H9 (cell line): ENCODE measurements around the gene FASTKD2. TPM values are rescaled to one million over a fixed set of nuclear protein-coding genes. Genes with fewer than 3 reads are reported as not detected.

Source experiments
- DNase-seq: peaks from one replicate; pipeline ENCODE4 v3.0.0-alpha.2; 2017
- H2AFZ ChIP-seq: one replicate; pipeline ENCODE4 v1.6.1; 2013; ENCODE audit warnings: mild to moderate bottlenecking, low read length, control low read depth, moderate library complexity
- H2AK5ac ChIP-seq: 2 replicates; pipeline ENCODE4 v1.6.1; 2013; ENCODE audit warnings: low read length, control low read depth, mixed read lengths; ENCODE audit not compliant: insufficient read length
- H2BK120ac ChIP-seq: one replicate; pipeline ENCODE4 v1.6.1; 2013; ENCODE audit warnings: low read depth, mild to moderate bottlenecking, low read length, control low read depth, inconsistent platforms; ENCODE audit not compliant: poor library complexity, severe bottlenecking
- H2BK12ac ChIP-seq: 2 replicates; pipeline ENCODE4 v1.6.1; 2013; ENCODE audit warnings: low read length, control low read depth, mixed read lengths, low read depth; ENCODE audit not compliant: insufficient read length
- H2BK15ac ChIP-seq: 2 replicates; pipeline ENCODE4 v1.6.1; 2013; ENCODE audit warnings: low read depth, low read length, control low read depth
- H2BK20ac ChIP-seq: one replicate; pipeline ENCODE4 v1.6.1; 2013; ENCODE audit warnings: low read depth, mild to moderate bottlenecking, low read length, control low read depth, inconsistent platforms; ENCODE audit not compliant: poor library complexity, severe bottlenecking
- H2BK5ac ChIP-seq: 2 replicates; pipeline ENCODE4 v1.6.1; 2013; ENCODE audit warnings: low read length, control low read depth, mixed read lengths; ENCODE audit not compliant: insufficient read length
- H3K14ac ChIP-seq: 2 replicates; pipeline ENCODE4 v1.6.1; 2013; ENCODE audit warnings: low read length, control low read depth; ENCODE audit not compliant: insufficient read depth
- H3K18ac ChIP-seq: 2 replicates; pipeline ENCODE4 v1.6.1; 2013; ENCODE audit warnings: low read depth, mild to moderate bottlenecking, mixed read lengths, low read length, control low read depth; ENCODE audit not compliant: insufficient read length
- H3K23ac ChIP-seq: 2 replicates; pipeline ENCODE4 v1.6.1; 2013; ENCODE audit warnings: low read length, control low read depth, mixed read lengths, low read depth; ENCODE audit not compliant: insufficient read length
- H3K23me2 ChIP-seq: 2 replicates; pipeline ENCODE4 v1.6.1; 2013; ENCODE audit warnings: low read depth, mild to moderate bottlenecking, mixed read lengths, low read length, control low read depth; ENCODE audit not compliant: insufficient read length, poor library complexity, severe bottlenecking
- H3K27ac ChIP-seq: 2 replicates; pipeline ENCODE4 v1.5.1; 2013; ENCODE audit warnings: low read length, control low read depth, mixed read lengths, low read depth; ENCODE audit not compliant: insufficient read length
- H3K27me3 ChIP-seq: 2 replicates; pipeline ENCODE4 v1.6.1; 2013; ENCODE audit warnings: low read length, control low read depth, inconsistent platforms; ENCODE audit not compliant: insufficient read depth
- H3K4ac ChIP-seq: 2 replicates; pipeline ENCODE4 v1.6.1; 2013; ENCODE audit warnings: low read depth, mild to moderate bottlenecking, control low read depth, inconsistent platforms, low read length, moderate library complexity
- H3K4me1 ChIP-seq: 2 replicates; pipeline ENCODE4 v1.6.1; 2013; ENCODE audit warnings: low read length, control low read depth, inconsistent platforms; ENCODE audit not compliant: insufficient read depth
- H3K4me2 ChIP-seq: 2 replicates; pipeline ENCODE4 v1.6.1; 2013; ENCODE audit warnings: low read length, control low read depth, mixed read lengths; ENCODE audit not compliant: insufficient read length, insufficient read depth
- H3K56ac ChIP-seq: 2 replicates; pipeline ENCODE4 v1.6.1; 2013; ENCODE audit warnings: low read depth, mild to moderate bottlenecking, mixed read lengths, low read length, control low read depth; ENCODE audit not compliant: insufficient read length
- H3K79me1 ChIP-seq: 2 replicates; pipeline ENCODE4 v1.6.1; 2013; ENCODE audit warnings: low read depth, mild to moderate bottlenecking, moderate library complexity, low read length, control low read depth, inconsistent platforms; ENCODE audit not compliant: insufficient read depth, poor library complexity, severe bottlenecking
- H3K79me2 ChIP-seq: 2 replicates; pipeline ENCODE4 v1.6.1; 2013; ENCODE audit warnings: low read length, control low read depth, inconsistent platforms; ENCODE audit not compliant: insufficient read depth
- H3K9ac ChIP-seq: 2 replicates; pipeline ENCODE4 v1.6.1; 2013; ENCODE audit warnings: low read length, control low read depth, mixed read lengths; ENCODE audit not compliant: insufficient read length; ENCODE audit errors: extremely low read depth
- H3K9me3 ChIP-seq: one replicate; pipeline ENCODE4 v1.6.1; 2013; ENCODE audit warnings: low read depth, low read length, inconsistent platforms; ENCODE audit not compliant: control insufficient read depth
- H3T11ph ChIP-seq: one replicate; pipeline ENCODE4 v1.6.1; 2013; ENCODE audit warnings: mild to moderate bottlenecking, low read length, control low read depth, inconsistent platforms
- H4K20me1 ChIP-seq: one replicate; pipeline ENCODE4 v1.6.1; 2013; ENCODE audit not compliant: control insufficient read depth, insufficient read length, insufficient read depth
- H4K5ac ChIP-seq: 2 replicates; pipeline ENCODE4 v1.6.1; 2013; ENCODE audit warnings: low read depth, mild to moderate bottlenecking, mixed read lengths, low read length, control low read depth; ENCODE audit not compliant: insufficient read length
- H4K8ac ChIP-seq: replicated peaks from 2 replicates; pipeline ENCODE4 v1.6.1; 2013; ENCODE audit warnings: low read length, control low read depth, mixed read lengths, low read depth; ENCODE audit not compliant: insufficient read length
- H4K91ac ChIP-seq: 2 replicates; pipeline ENCODE4 v1.6.1; 2013; ENCODE audit warnings: low read depth, mild to moderate bottlenecking, moderate library complexity, mixed read lengths, low read length, control low read depth; ENCODE audit not compliant: insufficient read length
- H3K27ac Mint-ChIP-seq, 3 experiments: 2 replicates in 2 of 3; 3 replicates in 1 of 3; pipeline ENCODE4 v1.8.0; 2020 to 2021; ENCODE audit warnings: mixed read lengths in 3 of 3, mild to moderate bottlenecking in 1 of 3, moderate library complexity in 1 of 3
- H3K27me3 Mint-ChIP-seq: 2 replicates; pipeline ENCODE4 v1.8.0; 2021; ENCODE audit warnings: low read depth, mild to moderate bottlenecking, moderate library complexity, mixed read lengths
- H3K36me3 Mint-ChIP-seq, 3 experiments: 2 replicates in 2 of 3; 3 replicates in 1 of 3; pipeline ENCODE4 v1.8.0; 2020 to 2021; ENCODE audit warnings: low read depth in 3 of 3, mixed read lengths in 3 of 3; ENCODE audit not compliant: insufficient read depth in 1 of 3
- H3K4me1 Mint-ChIP-seq, 2 experiments: 2 replicates each; pipeline ENCODE4 v1.8.0; 2020; ENCODE audit warnings: mixed read lengths in 2 of 2
- H3K4me3 Mint-ChIP-seq, 2 experiments: 2 replicates in 1 of 2; 3 replicates in 1 of 2; pipeline ENCODE4 v1.8.0; 2020 to 2021; ENCODE audit warnings: mild to moderate bottlenecking in 2 of 2, mixed read lengths in 2 of 2, moderate library complexity in 1 of 2
- H3K9me3 Mint-ChIP-seq, 2 experiments: 2 replicates in 1 of 2; 3 replicates in 1 of 2; pipeline ENCODE4 v1.8.0; 2020; ENCODE audit warnings: mild to moderate bottlenecking in 2 of 2, mixed read lengths in 2 of 2, moderate library complexity in 1 of 2
- WGBS: extraction: QIAGEN DNeasy Blood & Tissue Kit; methylation state at CpG from one replicate; pipeline ENCODE4 v1.1.7; 2013; ENCODE audit warnings: missing lambda C conversion rate, low lambda C conversion rate, mixed read lengths; ENCODE audit not compliant: insufficient read length; ENCODE audit errors: extremely low coverage; 5-methylcytosine and 5-hydroxymethylcytosine counted together
- total RNA-seq: library from RNA; stranded (reverse); gene quantifications from 2 replicates; pipeline ENCODE4 v1.2.1, GENCODE V29; 2021
- TF ChIP-seq, protein P1 (sequence below): fragments of 200-600 bp; sonication (generic); conservative IDR thresholded peaks from 3 replicates; pipeline ENCODE4 v1.8.0; 2021; ENCODE audit warnings: antibody characterized with exemption, mild to moderate bottlenecking

The FASTKD2 gene
- total RNA-seq, 1 experiment from 2014 or later = 39.2 TPM

GRCh38 chr2:206836722-206837121, 71.3 kb downstream of the FASTKD2 start:
- Histone ChIP-seq H3K79me2 (no peaks in the 10 kb centered on the region), H4K8ac (no peak overlapping the region), H2BK12ac (no peak overlapping the region), H2BK15ac (no peak overlapping the region), H3K4ac (no peak overlapping the region), H4K5ac (no peak overlapping the region), H3K27ac (no peak overlapping the region), H3T11ph (no peak overlapping the region), H3K4me2 (no peak overlapping the region), H3K23ac (no peak overlapping the region), H3K18ac (no peak overlapping the region), H3K23me2 (no peaks in the 10 kb centered on the region), H2AK5ac (no peak overlapping the region), H3K56ac (no peak overlapping the region), H3K9ac (no peak overlapping the region), H2BK20ac (no peak overlapping the region), H3K4me1 (no peaks in the 10 kb centered on the region; the same call in 1 of the 2 replicates), H2AFZ (no peak overlapping the region), H4K91ac (no peak overlapping the region), H3K14ac (no peak overlapping the region), H2BK5ac (no peak overlapping the region), H3K9me3 (peaks cover 7% of the 10 kb centered on the region), H3K27me3 (no peaks in the 10 kb centered on the region), H2BK120ac (no peak overlapping the region), H4K20me1 (no peaks in the 10 kb centered on the region), H3K79me1 (no peaks in the 10 kb centered on the region)
- Mint-ChIP-seq H3K4me1 (peaks cover 0 to 2% of the 10 kb centered on the region in 2 experiments; a peak in 2 of 4 replicates), H3K36me3 (peaks cover 9 to 16% (median 12%) of the 10 kb centered on the region in 3 experiments), H3K27me3 (no peaks in the 10 kb centered on the region), H3K9me3 (peaks cover 13% of the 10 kb centered on the region in 2 experiments; a peak in 3 of 5 replicates), H3K4me3 (no peak overlapping the region), H3K27ac (no peak overlapping the region)
- TF ChIP-seq, protein P1, sequence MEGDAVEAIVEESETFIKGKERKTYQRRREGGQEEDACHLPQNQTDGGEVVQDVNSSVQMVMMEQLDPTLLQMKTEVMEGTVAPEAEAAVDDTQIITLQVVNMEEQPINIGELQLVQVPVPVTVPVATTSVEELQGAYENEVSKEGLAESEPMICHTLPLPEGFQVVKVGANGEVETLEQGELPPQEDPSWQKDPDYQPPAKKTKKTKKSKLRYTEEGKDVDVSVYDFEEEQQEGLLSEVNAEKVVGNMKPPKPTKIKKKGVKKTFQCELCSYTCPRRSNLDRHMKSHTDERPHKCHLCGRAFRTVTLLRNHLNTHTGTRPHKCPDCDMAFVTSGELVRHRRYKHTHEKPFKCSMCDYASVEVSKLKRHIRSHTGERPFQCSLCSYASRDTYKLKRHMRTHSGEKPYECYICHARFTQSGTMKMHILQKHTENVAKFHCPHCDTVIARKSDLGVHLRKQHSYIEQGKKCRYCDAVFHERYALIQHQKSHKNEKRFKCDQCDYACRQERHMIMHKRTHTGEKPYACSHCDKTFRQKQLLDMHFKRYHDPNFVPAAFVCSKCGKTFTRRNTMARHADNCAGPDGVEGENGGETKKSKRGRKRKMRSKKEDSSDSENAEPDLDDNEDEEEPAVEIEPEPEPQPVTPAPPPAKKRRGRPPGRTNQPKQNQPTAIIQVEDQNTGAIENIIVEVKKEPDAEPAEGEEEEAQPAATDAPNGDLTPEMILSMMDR = no peak
- no CpG with 5 or more reads among the region's 2 CpGs for WGBS
- no peak for DNase-seq
